Measurements from ENCODE around the gene DOLPP1. TPM values are rescaled to one million over a fixed set of nuclear protein-coding genes. Genes with fewer than 3 reads are reported as not detected.

The DOLPP1 gene
- total RNA-seq, 1 experiment from 2014 or later: 13.7 TPM

- Histone ChIP-seq H3K27ac (ENCODE audit: low read length) (no peak overlapping the region), H3K4me1 (ENCODE audit: control insufficient read depth, insufficient read depth, low read length) (no peaks in the 10 kb centered on the region), H3K9me3 (ENCODE audit: control insufficient read depth, insufficient read depth, low read depth, low read length) (no peaks in the 10 kb centered on the region), H3K27me3 (ENCODE audit: control insufficient read depth, insufficient read depth, low read length) (no peaks in the 10 kb centered on the region), H3K36me3 (ENCODE audit: control insufficient read depth, insufficient read depth, low read length) (no peaks in the 10 kb centered on the region), H3K4me3 (ENCODE audit: low read depth in 2 of 2, low read length in 2 of 2) (no peak overlapping the region)
- ChIA-PET CTCF (no interaction called here), POLR2A (no interaction called here)
- intact Hi-C loops (cut with micrococcal nuclease; ENCODE audit: unreplicated experiment) (no loop called here), in situ Hi-C loops (cut with HindIII; ENCODE audit: low pct_unique_long_range_greater_than_20kb, low sequenced_read_pairs) (no loop called here)
- ATAC-seq (no peak), DNase-seq (ENCODE audit: low read depth, low spot score) (no peak)
- no TSS peak for BruUV-seq (replicated peaks)
- no peak for TF ChIP-seq CTCF (IDR thresholded peaks at IDR 0.05)
- no peak for TF ChIP-seq REST (IDR thresholded peaks at IDR 0.05; ENCODE audit: insufficient read depth in 1 of 2, low read depth in 2 of 2, low read length in 1 of 2)
- no peak for TF ChIP-seq POLR2AphosphoS5 (IDR thresholded peaks at IDR 0.05; ENCODE audit: low read depth, low read length)
- TF ChIP-seq TCF7L2 (IDR thresholded peaks at IDR 0.05; ENCODE audit: low read depth, low read length): no peak
- TF ChIP-seq SIN3A (IDR thresholded peaks at IDR 0.05; ENCODE audit: borderline replicate concordance, insufficient read depth, low read depth, low read length): no peak
These were observed 20.8 kb upstream of the DOLPP1 start for GRCh38 chr9:129059796-129060785.

GRCh38 chr9:129060991-129061390 lies 19.9 kb upstream of the DOLPP1 start:
- ChIA-PET CTCF (no interaction called here), POLR2A (no interaction called here)
- no peak overlapping the region for H3K27ac ChIP-seq (ENCODE audit: low read length)
- DNase-seq (ENCODE audit: low read depth, low spot score) (no peak), ATAC-seq (no peak)
- H3K9me3 ChIP-seq (ENCODE audit: control insufficient read depth, insufficient read depth, low read depth, low read length): no peaks in the 10 kb centered on the region
- in situ Hi-C loops (cut with HindIII; ENCODE audit: low pct_unique_long_range_greater_than_20kb, low sequenced_read_pairs): no loop called here
- no TSS peak for BruUV-seq (replicated peaks)
- H3K36me3 ChIP-seq (ENCODE audit: control insufficient read depth, insufficient read depth, low read length): no peaks in the 10 kb centered on the region
- intact Hi-C loops (cut with micrococcal nuclease; ENCODE audit: unreplicated experiment): no loop called here
- no peaks in the 10 kb centered on the region for H3K27me3 ChIP-seq (ENCODE audit: control insufficient read depth, insufficient read depth, low read length)
- no peaks in the 10 kb centered on the region for H3K4me1 ChIP-seq (ENCODE audit: control insufficient read depth, insufficient read depth, low read length)
- H3K4me3 ChIP-seq (ENCODE audit: low read depth in 2 of 2, low read length in 2 of 2): no peak overlapping the region
- no peak for TF ChIP-seq REST (IDR thresholded peaks at IDR 0.05; ENCODE audit: insufficient read depth in 1 of 2, low read depth in 2 of 2, low read length in 1 of 2)
- no peak for TF ChIP-seq SIN3A (IDR thresholded peaks at IDR 0.05; ENCODE audit: borderline replicate concordance, insufficient read depth, low read depth, low read length)
- TF ChIP-seq TCF7L2 (IDR thresholded peaks at IDR 0.05; ENCODE audit: low read depth, low read length): no peak
- no peak for TF ChIP-seq CTCF (IDR thresholded peaks at IDR 0.05)
- no peak for TF ChIP-seq POLR2AphosphoS5 (IDR thresholded peaks at IDR 0.05; ENCODE audit: low read depth, low read length)

Measured in Panc1 (cell line).